GM21390 (cell line): ENCODE measurements around the gene OPCML.
A peak's percentile ranks its signal among the peaks of the same experiment; 100 is the strongest.
"Not testable (repeated sequence)": the region's sequence is repeated elsewhere in the genome, so short reads cannot be mapped to it uniquely, and the experiment has no call there.

Source experiments
- ATAC-seq: cut with Tn5 transposase; IDR thresholded peaks from one replicate; pipeline ENCODE4 v1.9.1; 2021; ENCODE audit not compliant: unreplicated experiment

The OPCML gene

GRCh38 chr11:132430429-132431062, 1101.8 kb downstream of the OPCML start:
- no peak for ATAC-seq

DNA sequence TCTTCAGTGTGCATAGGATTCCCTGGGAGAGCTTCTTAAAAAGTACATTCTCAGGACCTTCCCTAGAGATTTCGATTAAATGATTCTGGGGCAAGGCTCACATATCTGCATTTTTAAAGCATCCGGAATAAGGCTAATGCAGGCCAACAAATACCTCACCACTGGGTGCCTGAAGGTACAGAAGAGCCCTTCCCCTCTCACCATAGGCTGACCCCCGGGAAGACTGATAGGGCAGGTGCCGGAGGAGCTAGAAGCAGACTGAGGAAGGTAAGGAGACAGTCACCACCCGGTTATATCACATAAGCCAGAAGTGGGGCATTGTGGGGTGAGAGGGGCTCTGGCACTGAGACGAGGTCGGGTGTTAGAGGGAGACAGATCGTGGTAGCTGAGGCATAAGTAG, 1102.6 kb downstream of the OPCML start:
- ATAC-seq: no peak

- ATAC-seq: no peak
These were observed 1104.7 kb downstream of the OPCML start for GRCh38 chr11:132427611-132428010.

- ATAC-seq: no peak
These were observed 1107.9 kb downstream of the OPCML start for GRCh38 chr11:132424433-132424832.

DNA sequence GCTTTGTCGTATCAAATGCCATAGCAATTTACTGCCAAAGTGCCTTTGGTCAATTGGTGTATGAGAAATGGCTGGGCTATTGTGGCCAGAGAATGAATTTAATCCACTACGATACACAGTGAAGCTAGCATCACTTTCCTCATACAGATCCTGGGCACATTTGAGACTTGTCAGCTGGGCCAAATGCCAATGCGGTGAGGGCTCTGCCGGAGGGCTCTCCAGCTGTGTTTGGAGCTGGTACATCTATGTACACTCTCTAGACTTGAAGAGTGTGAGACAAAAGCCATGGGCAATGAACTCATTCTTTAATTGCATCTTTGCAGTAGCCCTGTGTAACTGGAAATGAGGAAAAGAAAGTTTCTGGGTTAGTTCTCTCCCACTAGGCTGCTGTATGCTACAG, 1109.0 kb downstream of the OPCML start:
- no peak for ATAC-seq

DNA sequence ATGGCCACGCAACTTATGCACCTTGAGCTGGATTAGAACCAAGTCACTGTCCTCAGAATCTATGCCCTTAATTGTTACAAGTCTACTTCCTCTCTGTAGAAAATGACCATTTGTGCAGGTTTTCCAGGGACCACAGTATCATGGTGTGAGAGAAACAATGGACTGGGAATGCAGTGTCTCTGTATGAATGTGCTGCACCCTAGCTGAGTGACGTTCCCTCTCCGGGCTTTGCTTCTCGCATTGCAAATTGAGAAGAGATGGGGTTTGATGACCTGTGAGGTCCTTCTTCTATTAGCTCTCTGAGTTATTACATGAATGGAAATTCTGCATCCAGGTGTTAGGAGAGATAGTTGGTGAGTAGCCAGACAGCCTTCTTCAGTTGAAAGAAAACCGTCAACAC, 1109.6 kb downstream of the OPCML start:
- no peak for ATAC-seq

- no peak for ATAC-seq
These were observed 1110.7 kb downstream of the OPCML start for GRCh38 chr11:132421555-132421954.

DNA sequence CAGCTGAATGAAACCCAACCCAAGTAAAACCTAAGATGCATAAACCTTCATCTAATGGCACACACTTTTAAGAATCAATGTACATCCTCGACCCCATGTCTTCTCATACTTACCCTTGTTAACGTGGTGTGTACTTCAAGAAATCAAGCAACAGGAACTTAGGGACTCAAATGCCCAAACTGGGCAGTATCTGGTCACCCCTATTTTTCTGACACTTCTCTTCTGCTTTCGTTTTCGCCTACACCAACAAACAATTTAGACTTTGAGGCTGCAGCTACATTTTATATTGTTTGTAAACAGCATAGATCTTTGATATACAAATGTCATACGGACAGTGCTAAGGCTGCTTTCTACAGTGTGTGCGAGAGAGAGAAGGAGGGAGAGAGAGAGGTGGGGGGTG, 1117.8 kb downstream of the OPCML start:
- no peak for ATAC-seq

DNA sequence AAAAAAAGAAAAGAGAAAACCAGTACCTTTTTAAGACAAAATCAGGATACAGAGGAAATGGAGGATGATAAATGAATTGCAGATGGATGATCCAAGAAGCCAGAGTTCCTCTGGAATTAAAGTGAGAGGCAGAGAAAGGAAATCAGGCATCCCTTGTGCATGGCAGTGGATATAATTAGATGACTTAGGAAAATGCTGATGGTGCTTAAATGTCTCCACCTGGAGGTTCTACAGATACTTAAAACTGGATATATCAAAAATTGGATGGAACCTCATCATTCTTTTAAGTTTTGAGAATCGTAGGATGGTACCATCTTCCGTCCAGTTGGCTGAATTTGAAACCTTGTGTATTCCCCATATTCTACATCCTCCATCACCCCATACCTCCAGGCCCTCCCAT, 1121.9 kb downstream of the OPCML start:
- ATAC-seq: no peak

DNA sequence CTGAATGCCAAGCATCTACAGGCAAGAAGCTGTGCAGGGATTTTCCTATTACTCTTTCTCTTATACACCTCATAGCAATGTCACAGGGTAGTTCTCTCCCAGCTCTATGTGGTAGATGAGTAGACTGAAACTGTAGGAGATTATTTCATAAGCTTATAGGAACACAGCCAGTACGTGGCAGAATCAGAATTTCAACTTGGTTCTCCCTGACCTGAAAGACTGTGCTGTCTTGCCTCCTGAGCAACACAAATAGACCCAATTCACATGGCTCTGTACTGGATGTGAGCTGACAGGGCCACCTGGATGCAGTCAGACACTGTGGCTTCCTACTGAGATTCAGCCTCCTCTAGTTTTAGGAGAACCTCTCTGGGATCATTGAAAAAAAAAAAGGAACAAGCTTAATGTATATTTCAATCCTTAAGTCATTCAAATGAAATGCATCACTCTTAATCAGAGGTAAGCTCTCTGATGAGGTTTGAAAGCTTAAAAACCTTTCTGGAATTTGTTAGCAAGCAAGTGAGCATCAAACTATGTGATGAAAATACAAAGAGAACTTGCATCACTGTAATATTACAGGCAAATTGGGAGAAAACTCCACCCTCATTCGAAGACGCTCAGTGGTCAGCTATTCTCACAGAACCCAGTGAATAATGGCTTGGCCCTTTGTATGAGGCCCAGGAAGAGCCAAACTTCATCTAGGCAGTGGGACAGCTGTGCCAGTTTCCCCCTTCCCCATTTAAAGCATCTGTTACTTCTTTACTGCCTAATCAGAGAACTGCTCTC, 1122.5 kb downstream of the OPCML start:
- ATAC-seq: no peak

- peak; percentile 83 for ATAC-seq
These were observed 1123.4 kb downstream of the OPCML start for GRCh38 chr11:132408877-132409276.

- ATAC-seq: no peak
These were observed 1126.6 kb downstream of the OPCML start for GRCh38 chr11:132405728-132406127.

DNA sequence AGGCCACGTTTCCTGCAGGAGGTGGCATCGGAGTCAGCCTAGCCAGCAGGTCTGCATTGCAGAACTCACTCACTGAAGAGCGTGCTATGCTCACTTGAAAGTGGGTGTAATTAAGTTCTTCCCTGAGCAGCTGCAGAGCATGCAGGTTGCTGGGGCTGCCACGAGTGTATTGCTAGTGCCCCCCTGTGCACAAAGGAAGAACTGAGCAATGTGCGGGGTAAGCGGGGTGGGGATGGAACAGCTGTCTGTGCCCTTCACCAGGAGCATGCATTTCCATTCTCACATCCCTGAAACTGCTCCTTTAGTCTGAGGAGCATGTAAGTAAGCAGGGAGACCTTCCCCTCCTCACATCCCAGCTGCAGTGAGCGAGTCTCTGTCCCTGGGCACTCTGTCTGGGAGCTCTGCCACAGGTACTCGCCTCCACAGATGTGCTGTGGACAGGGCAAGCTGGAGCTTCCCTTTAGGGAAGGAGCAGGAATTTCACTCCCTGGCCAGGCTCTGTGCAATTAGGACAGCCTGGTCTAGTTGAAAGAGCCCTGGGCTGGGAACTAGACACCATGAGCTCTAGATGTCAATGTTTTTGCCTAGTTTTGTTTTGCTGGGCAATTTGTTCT, 1130.1 kb downstream of the OPCML start:
- ATAC-seq: peak; percentile 90

DNA sequence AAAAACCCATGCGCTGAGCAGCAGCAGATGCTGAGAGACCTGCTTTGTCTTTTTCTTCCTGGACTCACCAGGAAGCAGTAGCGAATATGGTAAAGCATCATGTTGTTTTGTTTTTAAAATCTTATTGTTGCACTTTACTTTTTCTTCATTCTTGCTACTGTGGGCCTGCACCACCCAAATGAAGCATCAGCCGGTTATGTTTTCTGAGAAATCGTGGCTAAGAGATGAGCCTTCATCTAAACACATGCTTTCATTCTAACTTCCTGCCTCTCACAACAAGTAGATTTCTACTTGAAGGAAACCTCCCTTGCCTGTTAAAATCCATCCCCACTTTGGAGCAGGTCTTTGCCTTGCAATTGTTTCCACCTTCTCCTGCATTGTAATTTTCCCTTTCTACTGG, 1136.0 kb downstream of the OPCML start:
- ATAC-seq: no peak

- ATAC-seq: no peak
These were observed 1136.9 kb downstream of the OPCML start for GRCh38 chr11:132395434-132395833.

DNA sequence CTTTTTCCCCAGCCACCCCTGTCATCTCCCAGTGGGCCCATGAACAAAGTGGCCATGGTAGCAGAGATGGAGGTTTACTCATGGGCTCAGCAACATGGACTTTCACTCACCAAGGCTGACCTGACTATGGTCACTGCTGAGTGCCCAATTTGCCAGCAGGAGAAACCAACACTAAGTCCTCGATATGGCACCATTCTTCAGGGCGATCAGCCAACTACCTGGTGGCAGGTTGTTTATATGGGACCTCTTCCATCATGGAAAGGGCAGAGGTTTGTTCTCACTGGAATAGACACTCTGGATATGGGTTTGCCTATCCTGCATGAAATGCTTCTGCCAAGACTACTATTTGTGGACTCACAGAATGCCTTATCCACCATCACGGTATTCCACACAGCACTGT, 1152.8 kb downstream of the OPCML start:
- no peak for ATAC-seq

DNA sequence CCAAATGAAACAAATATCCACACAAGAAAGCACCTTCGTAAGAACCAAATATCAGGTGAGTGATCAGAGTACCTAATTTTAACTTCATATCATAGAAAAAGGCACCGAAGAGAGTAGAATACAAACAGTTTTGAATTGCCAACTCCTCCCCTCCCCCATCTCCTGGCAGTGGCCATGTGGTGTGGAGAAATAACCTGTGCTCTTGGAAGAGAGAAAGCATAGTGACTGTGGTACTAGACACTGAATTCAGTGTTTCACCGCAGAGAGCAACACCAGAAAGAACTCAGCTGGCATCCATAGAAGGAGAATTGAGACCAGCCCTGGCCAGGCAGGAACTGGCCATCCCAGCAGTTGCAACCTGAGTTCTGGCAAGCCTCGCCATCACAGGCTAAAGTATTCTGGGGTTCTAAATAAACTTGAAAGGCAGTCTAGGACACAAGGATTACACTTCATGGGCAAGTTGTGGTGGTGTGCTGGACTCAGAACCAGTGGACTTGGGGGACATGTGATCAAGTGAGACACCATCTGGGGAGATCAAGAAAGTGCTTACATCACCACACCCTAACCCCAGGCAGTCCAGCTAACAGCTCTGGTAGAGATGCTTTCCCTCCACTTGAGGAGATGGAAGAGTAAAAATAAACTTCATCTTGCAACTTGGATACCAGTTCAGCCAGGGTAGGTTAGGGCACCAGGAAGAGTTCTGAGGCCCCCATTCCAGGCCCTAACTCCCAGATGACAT, 1158.7 kb downstream of the OPCML start:
- ATAC-seq: no peak

- not testable (repeated sequence) for ATAC-seq
These were observed 1162.2 kb downstream of the OPCML start for GRCh38 chr11:132370114-132370513.

DNA sequence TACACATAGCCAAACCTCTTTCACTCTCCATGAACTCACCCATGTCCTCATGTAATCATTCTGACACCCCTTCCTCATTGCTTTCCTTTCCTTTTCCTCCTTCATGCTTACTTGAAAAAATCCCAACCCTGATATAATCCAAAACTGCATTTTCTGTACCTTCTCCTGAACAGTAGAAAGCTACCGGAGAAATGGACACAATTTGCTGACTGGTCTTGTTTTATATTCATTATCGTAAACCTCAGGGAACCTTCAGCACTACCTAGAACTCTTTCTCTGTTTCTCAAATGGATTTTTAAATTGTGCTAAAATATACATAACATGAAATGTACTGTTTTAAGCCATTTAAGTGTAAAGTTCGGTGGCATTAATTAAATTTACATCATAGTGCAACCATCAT, 1165.0 kb downstream of the OPCML start:
- ATAC-seq: no peak

DNA sequence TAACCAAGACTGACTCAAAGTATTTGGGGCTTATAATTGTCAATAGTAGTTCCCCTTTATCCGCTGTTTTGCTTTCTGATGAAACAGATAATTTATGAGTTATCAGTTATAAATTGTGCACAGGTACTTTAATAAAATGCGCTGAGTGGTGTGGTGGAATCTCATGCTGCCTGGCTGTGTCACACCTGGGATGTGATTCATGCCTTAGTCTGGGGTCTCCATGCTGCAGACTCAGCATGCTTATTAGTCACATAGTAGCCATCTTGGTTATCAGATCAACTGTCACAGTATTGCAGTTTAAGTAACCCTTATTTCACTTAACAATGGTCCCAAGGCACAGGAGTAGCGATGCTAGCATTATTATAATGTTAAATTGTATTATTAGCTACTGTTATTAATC, 1166.7 kb downstream of the OPCML start:
- no peak for ATAC-seq
